HG02885 (cell line): Measurements from ENCODE around the gene LAPTM4A.
A peak's percentile ranks its signal among the peaks of the same experiment; 100 is the strongest.

Source experiments
- ATAC-seq: cut with Tn5 transposase; IDR thresholded peaks from one replicate; pipeline ENCODE4 v1.9.1; 2021; ENCODE audit warnings: mild to moderate bottlenecking; ENCODE audit not compliant: unreplicated experiment, poor library complexity

Gene LAPTM4A

GRCh38 chr2:19989667-19990415 lies 61.6 kb downstream of the LAPTM4A start, which contains the start of gene WDR35:
Gene WDR35, minus strand, starts transcription at chr2:19990105. Its CDS starts 90 bp downstream, at chr2:19990015.
- peak; percentile 95 for ATAC-seq

GRCh38 chr2:19989342-19989666 lies 62.1 kb downstream of the LAPTM4A start:
- no peak for ATAC-seq

- no peak for ATAC-seq
Measured at GRCh38 chr2:19988600-19988999, 62.8 kb downstream of the LAPTM4A start.

GRCh38 chr2:19987936-19988335 lies 63.5 kb downstream of the LAPTM4A start:
- ATAC-seq = peak; percentile 67
